K562 (cell line): Measurements from ENCODE around the gene KCNJ5. TPM values are rescaled to one million over a fixed set of nuclear protein-coding genes. Genes with fewer than 3 reads are reported as not detected.
A peak's percentile ranks its signal among the peaks of the same experiment; 100 is the strongest.

Source experiments
- ATAC-seq: fragments of 200-7000 bp; cut with Tn5 transposase; 3 replicates; pipeline ENCODE4 v1.9.1; 2020; ENCODE audit warnings: moderate library complexity
- BruUV-seq: library from RNA; stranded (reverse); fragments of 400-500 nt; replicated peaks from 2 replicates; lab custom pipeline; 2021; lab: Mats Ljungman, UMichigan
- CTCF ChIA-PET: fragments of 300-600 bp; formaldehyde crosslinking; extraction: SDS; loops from one replicate; lab custom pipeline; 2021; ENCODE audit warnings: low intra/inter-chr PET ratio; lab: Yijun Ruan, JAX
- POLR2A ChIA-PET: fragments of 300-600, 350-650 bp; sonication (Branson Sonifier 250); formaldehyde crosslinking; extraction: SDS; loops from one replicate; lab custom pipeline; 2021; ENCODE audit warnings: antibody characterized with exemption, inconsistent platforms; lab: Yijun Ruan, JAX
- DNase-seq, 4 experiments: peaks; one replicate each; pipeline versions ENCODE4 v3.0.0 to v3.0.0-alpha.2; 2011 to 2018; ENCODE audit warnings: low spot score in 3 of 4, mixed read lengths in 3 of 4; ENCODE audit errors: extremely low read depth in 1 of 4
- FAIRE-seq: peaks from 2 replicates; lab custom pipeline; 2011; peaks lifted over from hg19 to GRCh38; lab: Jason Lieb, UNC
- H2AFZ ChIP-seq: 2 replicates; pipeline ENCODE4 v1.6.0; 2011; ENCODE audit warnings: low read depth, low read length, control low read depth, inconsistent platforms
- H3K27ac ChIP-seq: fragments of 200-600 bp; 3 replicates; pipeline ENCODE4 v1.8.0; 2011; ENCODE audit warnings: low read depth, mild to moderate bottlenecking, control low read depth, inconsistent platforms, low read length, moderate library complexity, mixed read lengths; ENCODE audit errors: extremely low read depth
- H3K27me3 ChIP-seq, 2 experiments: fragments of 300-600 bp in 1 of 2; 2 replicates in 1 of 2; 3 replicates in 1 of 2; pipeline versions ENCODE4 v1.6.0 to v1.8.0; 2011; ENCODE audit warnings: inconsistent platforms in 2 of 2, low read length in 2 of 2, mild to moderate bottlenecking in 1 of 2, mixed read lengths in 1 of 2, moderate library complexity in 1 of 2; ENCODE audit not compliant: control insufficient read depth in 2 of 2, insufficient read depth in 2 of 2
- H3K36me3 ChIP-seq: fragments of 300-600 bp; 3 replicates; pipeline ENCODE4 v1.8.0; 2011; ENCODE audit warnings: mild to moderate bottlenecking, low read length, inconsistent platforms; ENCODE audit not compliant: control insufficient read depth, insufficient read depth
- H3K4me1 ChIP-seq, 2 experiments: fragments of 200-600 bp in 1 of 2; replicated peaks in 1 of 2; 2 replicates in 1 of 2; 3 replicates in 1 of 2; pipeline versions ENCODE4 v1.5.1 to v1.8.0; 2011; ENCODE audit warnings: inconsistent platforms in 2 of 2, low read length in 2 of 2, mild to moderate bottlenecking in 1 of 2, mixed read lengths in 1 of 2, moderate library complexity in 1 of 2; ENCODE audit not compliant: control insufficient read depth in 2 of 2, insufficient read depth in 2 of 2
- H3K4me2 ChIP-seq: 2 replicates; pipeline ENCODE4 v1.6.1; 2011; ENCODE audit warnings: low read length, control low read depth, inconsistent platforms, mixed read lengths; ENCODE audit not compliant: insufficient read depth
- H3K4me3 ChIP-seq: fragments of 200-600 bp; sonication (generic), shearing (Covaris generic); 2 replicates; pipeline ENCODE4 v1.5.1; 2016; ENCODE audit warnings: control low read depth, inconsistent platforms
- H3K79me2 ChIP-seq: fragments of 200-600 bp; 3 replicates; pipeline ENCODE4 v1.8.0; 2011; ENCODE audit warnings: low read length, inconsistent platforms; ENCODE audit not compliant: control insufficient read depth, insufficient read depth
- H3K9ac ChIP-seq, 2 experiments: 2 replicates each; pipeline versions ENCODE4 v1.6.0 to v1.6.1; 2011; ENCODE audit warnings: low read depth in 2 of 2, low read length in 2 of 2, control low read depth in 1 of 2, inconsistent platforms in 1 of 2, mild to moderate bottlenecking in 1 of 2, mixed read lengths in 1 of 2; ENCODE audit not compliant: insufficient read depth in 1 of 2
- H3K9me1 ChIP-seq: one replicate; pipeline ENCODE4 v1.6.0; 2011; ENCODE audit warnings: inconsistent platforms, mild to moderate bottlenecking, low read length, moderate library complexity; ENCODE audit not compliant: control insufficient read depth, insufficient read depth
- H3K9me3 ChIP-seq: replicated peaks from 2 replicates; pipeline ENCODE4 v1.5.1; 2011; ENCODE audit warnings: low read depth, low read length, inconsistent platforms; ENCODE audit not compliant: control insufficient read depth, insufficient read depth
- H4K20me1 ChIP-seq: replicated peaks from 2 replicates; pipeline ENCODE4 v1.6.1; 2011; ENCODE audit warnings: low read length, inconsistent platforms, mixed read lengths; ENCODE audit not compliant: control insufficient read depth, insufficient read depth
- ATF7 ChIP-seq: fragments of 450-650 bp; IDR thresholded peaks from 2 replicates; pipeline ENCODE4 v1.7.1; 2014; ENCODE audit warnings: mild to moderate bottlenecking, moderate library complexity
- BRCA1 ChIP-seq, 2 experiments: fragments of 450-650 bp in 1 of 2; sonication (generic) in 1 of 2; formaldehyde crosslinking in 1 of 2; IDR thresholded peaks; 2 replicates each; pipeline versions ENCODE4 v1.5.0 to v1.6.1; 2017 to 2020; ENCODE audit warnings: mild to moderate bottlenecking in 1 of 2, missing genetic modification reagents in 1 of 2
- C11orf30 ChIP-seq: fragments of 450-650 bp; IDR thresholded peaks from 2 replicates; pipeline ENCODE4 v1.6.1; 2016; ENCODE audit warnings: low read depth, mild to moderate bottlenecking
- KAT8 ChIP-seq: fragments of 450-650 bp; IDR thresholded peaks from 2 replicates; pipeline ENCODE4 v1.6.1; 2016; ENCODE audit warnings: low read depth, mild to moderate bottlenecking
- MEF2A ChIP-seq: IDR thresholded peaks from 2 replicates; pipeline ENCODE4 v1.6.1; 2011; ENCODE audit warnings: low read depth, mild to moderate bottlenecking, low read length, moderate library complexity; ENCODE audit not compliant: control insufficient read depth
- MEIS2 ChIP-seq: fragments of 450-650 bp; IDR thresholded peaks from 2 replicates; pipeline ENCODE4 v1.6.1; 2014; ENCODE audit warnings: mild to moderate bottlenecking; ENCODE audit not compliant: partially characterized antibody
- NFATC3 ChIP-seq: fragments of 450-650 bp; IDR thresholded peaks from 2 replicates; pipeline ENCODE4 v1.6.1; 2017; ENCODE audit warnings: mild to moderate bottlenecking
- PYGO2 ChIP-seq: fragments of 450-650 bp; IDR thresholded peaks from 2 replicates; pipeline ENCODE4 v1.6.1; 2016; ENCODE audit warnings: mild to moderate bottlenecking, missing genetic modification characterization, moderate library complexity, missing compliant biosample characterization
- ZNF408 ChIP-seq: fragments of 250-450 bp; sonication (Bioruptor Pico); IDR thresholded peaks from 2 replicates; pipeline ENCODE4 v1.4.0; 2020; ENCODE audit warnings: low read depth, mild to moderate bottlenecking, moderate library complexity
- WGBS: fragments of 100-300 bp; shearing (Covaris generic); methylation state at CpG from one replicate; pipeline ENCODE4 v1.1.6; 2016; ENCODE audit warnings: low coverage, mixed read lengths; ENCODE audit not compliant: insufficient coverage; ENCODE audit errors: missing lambda C conversion rate; 5-methylcytosine and 5-hydroxymethylcytosine counted together
- in situ Hi-C: fragments of 300-500 bp; cut with MboI; formaldehyde crosslinking; loops from 4 replicates; pipeline ENCODE4 v1.15.0; 2018; ENCODE audit warnings: inconsistent platforms, mixed read lengths
- intact Hi-C: fragments of 100-400 bp; cut with micrococcal nuclease; formaldehyde crosslinking; loops from 2 replicates; pipeline ENCODE4 v1.14.2; 2022
- polyA plus RNA-seq, 8 experiments: library from polyadenylated mRNA; depleted of rRNA in 4 of 8; stranded (reverse) in 5 of 8; unstranded in 3 of 8; fragments of >200 nt; fragmentation: Nextera tagmentation in 2 of 8; fragmentation: Illumina TruSeq in 1 of 8; extraction: Ambion mirVana in 2 of 8; extraction: Trizol in 1 of 8; gene quantifications; 2 replicates each; pipeline versions ENCODE4 v1.2.1 to v1.2.3, GENCODE V29; 2011 to 2014; ENCODE audit warnings: inconsistent platforms in 1 of 8, missing spikeins in 1 of 8
- total RNA-seq, 7 experiments: library from RNA; depleted of rRNA in 6 of 7; stranded (reverse); fragments of >200 nt in 6 of 7; fragmentation: Illumina TruSeq in 2 of 7; extraction: Trizol in 2 of 7; gene quantifications; 2 replicates each; pipeline versions ENCODE4 v1.2.1 to v1.2.3, GENCODE V29; 2011 to 2021; ENCODE audit warnings: low replicate concordance in 1 of 7
- TF ChIP-seq, protein P1 (sequence below), 2 experiments: fragments of 450-650 bp in 1 of 2; IDR thresholded peaks; 2 replicates each; pipeline ENCODE4 v1.6.1; 2011 to 2017; ENCODE audit warnings: low read depth in 2 of 2, antibody characterized with exemption in 1 of 2, borderline replicate concordance in 1 of 2, low read length in 1 of 2, mild to moderate bottlenecking in 1 of 2, mixed read lengths in 1 of 2; ENCODE audit not compliant: control insufficient read depth in 1 of 2
- TF ChIP-seq, protein P2 (sequence below): fragments of 250-450 bp; sonication (Bioruptor Pico); IDR thresholded peaks from 2 replicates; pipeline ENCODE4 v1.9.0; 2021; ENCODE audit warnings: mild to moderate bottlenecking
- TF ChIP-seq, protein P3 (sequence below): IDR thresholded peaks from 2 replicates; pipeline ENCODE4 v1.6.1; 2014; ENCODE audit warnings: antibody characterized with exemption
- TF ChIP-seq, protein P4 (sequence below), 3 experiments: fragments of 200-800 bp in 1 of 3; fragments of 250-450 bp in 1 of 3; fragments of 450-650 bp in 1 of 3; sonication (Bioruptor Pico) in 1 of 3; sonication (Bioruptor generic) in 1 of 3; formaldehyde crosslinking in 1 of 3; IDR thresholded peaks; 2 replicates each; pipeline versions ENCODE4 v1.6.1 to v1.8.0; 2016 to 2022; ENCODE audit warnings: mild to moderate bottlenecking in 2 of 3, missing genetic modification characterization in 2 of 3, missing compliant biosample characterization in 1 of 3, moderate library complexity in 1 of 3

KCNJ5 gene
- total and polyA plus RNA-seq, 9 of the 15 experiments (the other 6 are each of a cell fraction or from before 2014, with no cell fraction given) = 0.04 TPM; not detected in 8

DNA sequence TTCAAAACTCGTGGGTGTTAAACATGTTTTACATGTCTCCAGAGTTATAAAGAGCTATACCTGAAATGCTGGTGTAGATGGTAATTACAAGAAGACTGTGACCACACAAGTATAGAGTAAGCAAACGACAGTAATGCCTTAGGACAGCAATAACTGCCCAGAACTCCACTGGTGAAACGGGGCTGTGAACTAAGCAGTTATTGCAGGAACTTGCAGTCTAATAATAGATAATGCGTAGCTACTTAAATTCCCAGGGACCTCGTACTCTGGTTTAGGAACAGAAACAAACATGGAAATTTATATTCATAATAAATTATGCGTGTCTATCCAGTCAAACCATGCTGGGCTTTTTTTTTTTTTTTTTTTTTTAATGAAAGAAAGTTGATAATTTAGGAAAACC, 76.4 kb downstream of the KCNJ5 start (continued):
- no peak for TF ChIP-seq NFATC3
- no peak for TF ChIP-seq MEIS2
- TF ChIP-seq PYGO2 (tag) = no peak
- TF ChIP-seq, protein P1, sequence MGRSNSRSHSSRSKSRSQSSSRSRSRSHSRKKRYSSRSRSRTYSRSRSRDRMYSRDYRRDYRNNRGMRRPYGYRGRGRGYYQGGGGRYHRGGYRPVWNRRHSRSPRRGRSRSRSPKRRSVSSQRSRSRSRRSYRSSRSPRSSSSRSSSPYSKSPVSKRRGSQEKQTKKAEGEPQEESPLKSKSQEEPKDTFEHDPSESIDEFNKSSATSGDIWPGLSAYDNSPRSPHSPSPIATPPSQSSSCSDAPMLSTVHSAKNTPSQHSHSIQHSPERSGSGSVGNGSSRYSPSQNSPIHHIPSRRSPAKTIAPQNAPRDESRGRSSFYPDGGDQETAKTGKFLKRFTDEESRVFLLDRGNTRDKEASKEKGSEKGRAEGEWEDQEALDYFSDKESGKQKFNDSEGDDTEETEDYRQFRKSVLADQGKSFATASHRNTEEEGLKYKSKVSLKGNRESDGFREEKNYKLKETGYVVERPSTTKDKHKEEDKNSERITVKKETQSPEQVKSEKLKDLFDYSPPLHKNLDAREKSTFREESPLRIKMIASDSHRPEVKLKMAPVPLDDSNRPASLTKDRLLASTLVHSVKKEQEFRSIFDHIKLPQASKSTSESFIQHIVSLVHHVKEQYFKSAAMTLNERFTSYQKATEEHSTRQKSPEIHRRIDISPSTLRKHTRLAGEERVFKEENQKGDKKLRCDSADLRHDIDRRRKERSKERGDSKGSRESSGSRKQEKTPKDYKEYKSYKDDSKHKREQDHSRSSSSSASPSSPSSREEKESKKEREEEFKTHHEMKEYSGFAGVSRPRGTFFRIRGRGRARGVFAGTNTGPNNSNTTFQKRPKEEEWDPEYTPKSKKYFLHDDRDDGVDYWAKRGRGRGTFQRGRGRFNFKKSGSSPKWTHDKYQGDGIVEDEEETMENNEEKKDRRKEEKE (IDR thresholded peaks at IDR 0.05; ENCODE audit: borderline replicate concordance in 1 of 2, control insufficient read depth in 1 of 2, low read depth in 2 of 2, low read length in 1 of 2) = no peak
- TF ChIP-seq, protein P2, sequence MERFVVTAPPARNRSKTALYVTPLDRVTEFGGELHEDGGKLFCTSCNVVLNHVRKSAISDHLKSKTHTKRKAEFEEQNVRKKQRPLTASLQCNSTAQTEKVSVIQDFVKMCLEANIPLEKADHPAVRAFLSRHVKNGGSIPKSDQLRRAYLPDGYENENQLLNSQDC (CRISPR knock-in tag) = no peak

DNA sequence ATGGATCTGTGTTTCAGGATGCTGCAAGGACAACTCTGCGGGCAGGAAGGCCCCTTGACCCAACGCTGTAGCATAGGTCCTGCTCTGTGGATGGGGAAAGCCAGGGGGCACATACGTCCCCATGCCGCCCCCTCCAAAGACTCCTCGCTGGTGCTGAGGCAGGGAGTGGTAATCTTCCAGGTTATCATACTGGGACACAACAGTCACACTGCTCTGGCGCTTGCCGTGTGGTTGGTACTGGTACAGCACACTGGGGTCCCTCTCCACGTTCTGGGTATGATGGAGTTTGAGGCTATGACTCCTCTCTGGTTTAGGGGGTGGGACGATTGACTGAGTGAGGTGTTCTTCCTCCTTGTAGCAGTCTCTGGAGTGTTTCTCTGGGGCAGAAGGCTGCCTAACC, 77.8 kb downstream of the KCNJ5 start:
- Histone ChIP-seq H3K27ac (no peak overlapping the region), H3K9ac (no peak overlapping the region), H3K27me3 (no peaks in the 10 kb centered on the region), H3K4me1 (no peaks in the 10 kb centered on the region), H3K9me1 (no peaks in the 10 kb centered on the region), H3K4me2 (no peak overlapping the region), H3K4me3 (no peak overlapping the region), H3K79me2 (no peaks in the 10 kb centered on the region), H3K9me3 (no peaks in the 10 kb centered on the region), H4K20me1 (no peaks in the 10 kb centered on the region), H2AFZ (no peak overlapping the region), H3K36me3 (no peaks in the 10 kb centered on the region)
- peak; percentile 33; the same call in 2 of the 3 replicates for ATAC-seq
- ChIA-PET POLR2A (no interaction called here), CTCF (no interaction called here)
- in situ Hi-C loops (no loop called here), intact Hi-C loops (no loop called here)
- FAIRE-seq = no peak
- no TSS peak for BruUV-seq
- DNase-seq = no peak
- WGBS = 0% methylated on average over 9 of the region's 9 CpGs
- no peak for TF ChIP-seq C11orf30
- no peak for TF ChIP-seq ATF7
- TF ChIP-seq, protein P3, sequence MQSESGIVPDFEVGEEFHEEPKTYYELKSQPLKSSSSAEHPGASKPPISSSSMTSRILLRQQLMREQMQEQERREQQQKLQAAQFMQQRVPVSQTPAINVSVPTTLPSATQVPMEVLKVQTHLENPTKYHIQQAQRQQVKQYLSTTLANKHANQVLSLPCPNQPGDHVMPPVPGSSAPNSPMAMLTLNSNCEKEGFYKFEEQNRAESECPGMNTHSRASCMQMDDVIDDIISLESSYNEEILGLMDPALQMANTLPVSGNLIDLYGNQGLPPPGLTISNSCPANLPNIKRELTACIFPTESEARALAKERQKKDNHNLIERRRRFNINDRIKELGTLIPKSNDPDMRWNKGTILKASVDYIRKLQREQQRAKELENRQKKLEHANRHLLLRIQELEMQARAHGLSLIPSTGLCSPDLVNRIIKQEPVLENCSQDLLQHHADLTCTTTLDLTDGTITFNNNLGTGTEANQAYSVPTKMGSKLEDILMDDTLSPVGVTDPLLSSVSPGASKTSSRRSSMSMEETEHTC = no peak
- TF ChIP-seq BRCA1 (IDR thresholded peaks at IDR 0.05) = no peak
- no peak for TF ChIP-seq BRCA1 (CRISPR knock-in tag; IDR thresholded peaks at IDR 0.05)
- TF ChIP-seq ZNF408 = no peak
- no peak for TF ChIP-seq KAT8
- TF ChIP-seq, protein P4, sequence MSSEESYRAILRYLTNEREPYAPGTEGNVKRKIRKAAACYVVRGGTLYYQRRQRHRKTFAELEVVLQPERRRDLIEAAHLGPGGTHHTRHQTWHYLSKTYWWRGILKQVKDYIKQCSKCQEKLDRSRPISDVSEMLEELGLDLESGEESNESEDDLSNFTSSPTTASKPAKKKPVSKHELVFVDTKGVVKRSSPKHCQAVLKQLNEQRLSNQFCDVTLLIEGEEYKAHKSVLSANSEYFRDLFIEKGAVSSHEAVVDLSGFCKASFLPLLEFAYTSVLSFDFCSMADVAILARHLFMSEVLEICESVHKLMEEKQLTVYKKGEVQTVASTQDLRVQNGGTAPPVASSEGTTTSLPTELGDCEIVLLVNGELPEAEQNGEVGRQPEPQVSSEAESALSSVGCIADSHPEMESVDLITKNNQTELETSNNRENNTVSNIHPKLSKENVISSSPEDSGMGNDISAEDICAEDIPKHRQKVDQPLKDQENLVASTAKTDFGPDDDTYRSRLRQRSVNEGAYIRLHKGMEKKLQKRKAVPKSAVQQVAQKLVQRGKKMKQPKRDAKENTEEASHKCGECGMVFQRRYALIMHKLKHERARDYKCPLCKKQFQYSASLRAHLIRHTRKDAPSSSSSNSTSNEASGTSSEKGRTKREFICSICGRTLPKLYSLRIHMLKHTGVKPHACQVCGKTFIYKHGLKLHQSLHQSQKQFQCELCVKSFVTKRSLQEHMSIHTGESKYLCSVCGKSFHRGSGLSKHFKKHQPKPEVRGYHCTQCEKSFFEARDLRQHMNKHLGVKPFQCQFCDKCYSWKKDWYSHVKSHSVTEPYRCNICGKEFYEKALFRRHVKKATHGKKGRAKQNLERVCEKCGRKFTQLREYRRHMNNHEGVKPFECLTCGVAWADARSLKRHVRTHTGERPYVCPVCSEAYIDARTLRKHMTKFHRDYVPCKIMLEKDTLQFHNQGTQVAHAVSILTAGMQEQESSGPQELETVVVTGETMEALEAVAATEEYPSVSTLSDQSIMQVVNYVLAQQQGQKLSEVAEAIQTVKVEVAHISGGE (CRISPR knock-in tag; IDR thresholded peaks at IDR 0.05) = no peak
- TF ChIP-seq MEF2A = no peak
